ENCODE measurements around the gene NTSR1. TPM values are rescaled to one million over a fixed set of nuclear protein-coding genes. Genes with fewer than 3 reads are reported as not detected.

NTSR1 gene
- polyA plus RNA-seq, 1 experiment, result 0.09 TPM

DNA sequence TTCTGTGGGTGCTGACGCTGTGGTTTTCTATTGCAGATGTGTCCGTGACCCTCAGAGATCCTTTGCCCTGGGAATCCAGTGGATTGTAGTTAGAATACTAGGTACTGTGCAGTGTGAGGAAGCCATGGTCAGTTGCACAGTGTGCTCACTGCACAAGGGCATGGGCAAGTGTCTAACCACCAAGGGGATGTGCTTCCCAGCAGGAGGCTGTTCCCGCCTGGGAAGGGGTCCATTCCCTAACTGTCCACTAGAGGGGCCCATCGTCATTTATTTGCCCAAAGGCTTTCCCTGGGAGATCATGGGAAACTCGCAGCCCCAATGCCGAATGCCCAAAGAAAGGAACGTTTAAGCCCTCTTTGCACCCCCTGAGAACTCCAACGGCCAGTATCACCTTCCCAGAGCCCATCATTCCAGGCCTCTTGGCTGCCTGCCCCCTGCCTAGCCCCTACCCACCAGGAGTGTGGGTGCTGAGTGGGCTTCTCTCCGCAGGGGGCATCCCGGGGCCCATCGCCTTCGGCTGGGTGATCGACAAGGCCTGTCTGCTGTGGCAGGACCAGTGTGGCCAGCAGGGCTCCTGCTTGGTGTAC lies 40.1 kb upstream of the NTSR1 start:
- Histone ChIP-seq H3K27ac (ENCODE audit: low read depth, low read length) (no peak overlapping the region), H3K9me3 (ENCODE audit: control insufficient read depth, insufficient read depth, low read length) (no peaks in the 10 kb centered on the region; the same call in 1 of the 2 replicates), H3K27me3 (ENCODE audit: control insufficient read depth, insufficient read depth, low read length) (peaks cover 3% of the 10 kb centered on the region), H3K4me3 (ENCODE audit: low read depth, low read length) (no peak overlapping the region)
- DNase-seq (ENCODE audit: low read depth, low spot score), result peak; percentile 54
- peak; percentile 97 for TF ChIP-seq CTCF (IDR thresholded peaks at IDR 0.05; ENCODE audit: low read depth, low read length)
- ChIA-PET POLR2A (no interaction called here), CTCF (interaction anchor here (1.0 to 5.6 kb wide), 6 partner anchors 114 to 140 kb away, joined by 3 to 81 read pairs (median 8); no protein-coding TSS in a partner anchor)

- TF ChIP-seq CTCF (IDR thresholded peaks at IDR 0.05; ENCODE audit: low read depth, low read length), result no peak
- no peak overlapping the region for H3K27ac ChIP-seq (ENCODE audit: low read depth, low read length)
- POLR2A ChIA-PET, result no interaction called here
- CTCF ChIA-PET, result interaction anchor here (1.1 to 5.6 kb wide), 3 partner anchors 122 to 139 kb away, joined by 6 to 81 read pairs (median 13); no protein-coding TSS in a partner anchor
- H3K4me3 ChIP-seq (ENCODE audit: low read depth, low read length), result no peak overlapping the region
- no peak for DNase-seq (ENCODE audit: low read depth, low spot score)
- H3K27me3 ChIP-seq (ENCODE audit: control insufficient read depth, insufficient read depth, low read length), result peaks cover 5% of the 10 kb centered on the region
- peaks cover 3% of the 10 kb centered on the region; the same call in 1 of the 2 replicates for H3K9me3 ChIP-seq (ENCODE audit: control insufficient read depth, insufficient read depth, low read length)
Measured at GRCh38 chr20:62669249-62669648, 39.4 kb upstream of the NTSR1 start.

- ChIA-PET POLR2A (no interaction called here), CTCF (interaction anchor here (1.1 to 5.6 kb wide), 3 partner anchors 121 to 177 kb away, joined by 4 to 81 read pairs (median 13); no protein-coding TSS in a partner anchor)
- Histone ChIP-seq H3K9me3 (ENCODE audit: control insufficient read depth, insufficient read depth, low read length) (peaks cover 3% of the 10 kb centered on the region; the same call in 1 of the 2 replicates), H3K27ac (ENCODE audit: low read depth, low read length) (no peak overlapping the region), H3K27me3 (ENCODE audit: control insufficient read depth, insufficient read depth, low read length) (peaks cover 6% of the 10 kb centered on the region), H3K4me3 (ENCODE audit: low read depth, low read length) (no peak overlapping the region)
- DNase-seq (ENCODE audit: low read depth, low spot score), result no peak
- no peak for TF ChIP-seq CTCF (IDR thresholded peaks at IDR 0.05; ENCODE audit: low read depth, low read length)
Measured at GRCh38 chr20:62670156-62670555, 38.5 kb upstream of the NTSR1 start.

GRCh38 chr20:62670998-62671397 lies 37.6 kb upstream of the NTSR1 start:
- Histone ChIP-seq H3K4me3 (ENCODE audit: low read depth, low read length) (no peak overlapping the region), H3K27ac (ENCODE audit: low read depth, low read length) (no peak overlapping the region), H3K9me3 (ENCODE audit: control insufficient read depth, insufficient read depth, low read length) (peaks cover 3% of the 10 kb centered on the region; the same call in 1 of the 2 replicates), H3K27me3 (ENCODE audit: control insufficient read depth, insufficient read depth, low read length) (peaks cover 8% of the 10 kb centered on the region)
- POLR2A ChIA-PET, result no interaction called here
- no peak for TF ChIP-seq CTCF (IDR thresholded peaks at IDR 0.05; ENCODE audit: low read depth, low read length)
- DNase-seq (ENCODE audit: low read depth, low spot score), result no peak
- CTCF ChIA-PET, result interaction anchor here (1.1 kb wide), 1 partner anchor 176 kb away, joined by 4 read pairs; no protein-coding TSS in a partner anchor

- no peak for TF ChIP-seq CTCF (IDR thresholded peaks at IDR 0.05; ENCODE audit: low read depth, low read length)
- ChIA-PET POLR2A (no interaction called here), CTCF (interaction anchor here (1.5 kb wide), 1 partner anchor 137 kb away, joined by 4 read pairs; no protein-coding TSS in a partner anchor)
- Histone ChIP-seq H3K4me3 (ENCODE audit: low read depth, low read length) (no peak overlapping the region), H3K9me3 (ENCODE audit: control insufficient read depth, insufficient read depth, low read length) (peaks cover 3% of the 10 kb centered on the region; the same call in 1 of the 2 replicates), H3K27me3 (ENCODE audit: control insufficient read depth, insufficient read depth, low read length) (peaks cover 8% of the 10 kb centered on the region), H3K27ac (ENCODE audit: low read depth, low read length) (no peak overlapping the region)
- DNase-seq (ENCODE audit: low read depth, low spot score), result no peak
Measured at GRCh38 chr20:62671765-62672164, 36.9 kb upstream of the NTSR1 start.

Data from AG04450 (cell line).